LNCaP clone FGC (cell line): ENCODE measurements around the gene SLC2A11.

Source experiments
- DNase-seq: peaks from one replicate; pipeline ENCODE4 v3.0.0-alpha.2; 2011; ENCODE audit warnings: low read depth
- H3K4me3 ChIP-seq: 2 replicates; pipeline ENCODE4 v1.5.1; 2011; ENCODE audit warnings: mild to moderate bottlenecking, low read depth, low read length, control low read depth
- TF ChIP-seq, protein P1 (sequence below): IDR thresholded peaks from 2 replicates; pipeline ENCODE4 v1.5.1; 2012; ENCODE audit warnings: mild to moderate bottlenecking; ENCODE audit not compliant: control insufficient read depth, insufficient read depth; ENCODE audit errors: extremely low read depth

SLC2A11 gene

DNA sequence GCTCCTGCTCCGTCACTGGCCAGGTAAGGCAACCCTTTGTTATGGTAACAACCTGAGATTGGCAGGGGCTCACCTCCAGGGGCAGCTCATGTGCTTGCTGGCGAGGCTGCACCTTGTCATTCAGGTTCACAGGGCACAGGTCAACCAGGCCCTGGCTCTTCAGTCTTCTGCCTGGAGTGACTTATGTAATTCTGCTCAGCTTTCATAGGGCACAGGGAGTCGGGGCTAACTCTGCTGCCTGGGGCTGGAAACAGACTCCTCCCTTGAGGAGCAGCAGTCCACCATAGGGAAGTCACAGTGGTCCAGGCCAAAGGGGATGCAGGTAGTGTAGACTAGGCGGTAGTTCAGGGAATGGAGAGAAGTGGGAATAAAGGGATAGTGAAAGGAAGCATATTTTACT is 35.0 kb downstream of the SLC2A11 start:
- TF ChIP-seq, protein P1, sequence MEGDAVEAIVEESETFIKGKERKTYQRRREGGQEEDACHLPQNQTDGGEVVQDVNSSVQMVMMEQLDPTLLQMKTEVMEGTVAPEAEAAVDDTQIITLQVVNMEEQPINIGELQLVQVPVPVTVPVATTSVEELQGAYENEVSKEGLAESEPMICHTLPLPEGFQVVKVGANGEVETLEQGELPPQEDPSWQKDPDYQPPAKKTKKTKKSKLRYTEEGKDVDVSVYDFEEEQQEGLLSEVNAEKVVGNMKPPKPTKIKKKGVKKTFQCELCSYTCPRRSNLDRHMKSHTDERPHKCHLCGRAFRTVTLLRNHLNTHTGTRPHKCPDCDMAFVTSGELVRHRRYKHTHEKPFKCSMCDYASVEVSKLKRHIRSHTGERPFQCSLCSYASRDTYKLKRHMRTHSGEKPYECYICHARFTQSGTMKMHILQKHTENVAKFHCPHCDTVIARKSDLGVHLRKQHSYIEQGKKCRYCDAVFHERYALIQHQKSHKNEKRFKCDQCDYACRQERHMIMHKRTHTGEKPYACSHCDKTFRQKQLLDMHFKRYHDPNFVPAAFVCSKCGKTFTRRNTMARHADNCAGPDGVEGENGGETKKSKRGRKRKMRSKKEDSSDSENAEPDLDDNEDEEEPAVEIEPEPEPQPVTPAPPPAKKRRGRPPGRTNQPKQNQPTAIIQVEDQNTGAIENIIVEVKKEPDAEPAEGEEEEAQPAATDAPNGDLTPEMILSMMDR = no peak
- no peak for DNase-seq
- H3K4me3 ChIP-seq = no peak overlapping the region

- H3K4me3 ChIP-seq = peak overlapping the region; percentile 84
- no peak for DNase-seq
- TF ChIP-seq, protein P1 = no peak
Measured at GRCh38 chr22:23893121-23893944, 35.7 kb downstream of the SLC2A11 start.

- peak within 1 kb of the TSS; percentile 84 for H3K4me3 ChIP-seq
- DNase-seq = peak; percentile 92
- TF ChIP-seq, protein P1 = peak; percentile 60
Measured at GRCh38 chr22:23893945-23894709, 36.5 kb downstream of the SLC2A11 start, which contains the start of gene MIF. Gene MIF, plus strand, starts transcription at chr22:23894383. Its CDS starts 92 bp downstream, at chr22:23894475.

DNA sequence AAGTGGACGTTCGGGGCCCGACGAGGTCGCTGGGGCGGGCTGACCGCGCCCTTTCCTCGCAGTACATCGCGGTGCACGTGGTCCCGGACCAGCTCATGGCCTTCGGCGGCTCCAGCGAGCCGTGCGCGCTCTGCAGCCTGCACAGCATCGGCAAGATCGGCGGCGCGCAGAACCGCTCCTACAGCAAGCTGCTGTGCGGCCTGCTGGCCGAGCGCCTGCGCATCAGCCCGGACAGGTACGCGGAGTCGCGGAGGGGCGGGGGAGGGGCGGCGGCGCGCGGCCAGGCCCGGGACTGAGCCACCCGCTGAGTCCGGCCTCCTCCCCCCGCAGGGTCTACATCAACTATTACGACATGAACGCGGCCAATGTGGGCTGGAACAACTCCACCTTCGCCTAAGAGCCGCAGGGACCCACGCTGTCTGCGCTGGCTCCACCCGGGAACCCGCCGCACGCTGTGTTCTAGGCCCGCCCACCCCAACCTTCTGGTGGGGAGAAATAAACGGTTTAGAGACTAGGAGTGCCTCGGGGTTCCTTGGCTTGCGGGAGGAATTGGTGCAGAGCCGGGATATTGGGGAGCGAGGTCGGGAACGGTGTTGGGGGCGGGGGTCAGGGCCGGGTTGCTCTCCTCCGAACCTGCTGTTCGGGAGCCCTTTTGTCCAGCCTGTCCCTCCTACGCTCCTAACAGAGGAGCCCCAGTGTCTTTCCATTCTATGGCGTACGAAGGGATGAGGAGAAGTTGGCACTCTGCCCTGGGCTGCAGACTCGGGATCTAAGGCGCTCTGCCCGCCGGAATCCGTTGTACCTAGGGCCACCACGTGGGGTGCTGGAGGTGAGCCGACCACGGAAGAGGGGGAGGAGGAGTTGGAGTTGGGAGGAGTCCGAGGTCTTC is 37.3 kb downstream of the SLC2A11 start:
- H3K4me3 ChIP-seq = peak overlapping the region; percentile 84
- DNase-seq = peak; percentile 83
- TF ChIP-seq, protein P1 = peak; percentile 37; the same call in 1 of the 2 replicates

DNA sequence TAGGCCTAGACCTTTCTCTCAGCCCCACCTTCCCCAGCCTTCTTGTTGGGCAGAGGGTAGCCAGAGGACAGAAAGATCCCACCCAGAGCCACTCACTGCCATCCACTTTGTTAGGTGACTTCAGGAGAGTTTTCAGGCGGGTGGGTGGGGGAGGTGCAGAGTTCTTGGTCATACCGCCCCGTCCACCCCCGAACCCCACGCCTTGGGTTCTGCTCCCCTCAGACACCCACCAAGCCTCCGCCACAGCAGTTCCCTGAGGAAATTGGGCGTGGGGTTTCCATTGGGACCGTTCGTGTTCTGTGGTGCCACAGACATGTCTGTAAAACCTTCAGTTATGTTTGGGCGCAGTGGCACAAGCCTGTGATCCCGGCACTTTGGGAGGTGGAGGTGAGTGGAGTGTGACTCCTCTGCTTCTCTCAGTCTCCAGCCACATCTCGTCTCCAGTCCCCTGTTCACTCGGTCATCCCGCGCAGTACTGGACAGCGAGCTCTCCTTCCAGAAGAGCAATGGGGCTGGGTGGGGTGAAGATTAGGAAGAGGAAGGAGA is 38.0 kb downstream of the SLC2A11 start:
- TF ChIP-seq, protein P1 = no peak
- DNase-seq = no peak
- peak overlapping the region; percentile 84 for H3K4me3 ChIP-seq

GRCh38 chr22:23896166-23896522 is 38.5 kb downstream of the SLC2A11 start:
- DNase-seq = no peak
- H3K4me3 ChIP-seq = peak overlapping the region; percentile 84
- TF ChIP-seq, protein P1 = no peak
